Measurements from ENCODE around the gene PADI3.

PADI3 gene, protein sequence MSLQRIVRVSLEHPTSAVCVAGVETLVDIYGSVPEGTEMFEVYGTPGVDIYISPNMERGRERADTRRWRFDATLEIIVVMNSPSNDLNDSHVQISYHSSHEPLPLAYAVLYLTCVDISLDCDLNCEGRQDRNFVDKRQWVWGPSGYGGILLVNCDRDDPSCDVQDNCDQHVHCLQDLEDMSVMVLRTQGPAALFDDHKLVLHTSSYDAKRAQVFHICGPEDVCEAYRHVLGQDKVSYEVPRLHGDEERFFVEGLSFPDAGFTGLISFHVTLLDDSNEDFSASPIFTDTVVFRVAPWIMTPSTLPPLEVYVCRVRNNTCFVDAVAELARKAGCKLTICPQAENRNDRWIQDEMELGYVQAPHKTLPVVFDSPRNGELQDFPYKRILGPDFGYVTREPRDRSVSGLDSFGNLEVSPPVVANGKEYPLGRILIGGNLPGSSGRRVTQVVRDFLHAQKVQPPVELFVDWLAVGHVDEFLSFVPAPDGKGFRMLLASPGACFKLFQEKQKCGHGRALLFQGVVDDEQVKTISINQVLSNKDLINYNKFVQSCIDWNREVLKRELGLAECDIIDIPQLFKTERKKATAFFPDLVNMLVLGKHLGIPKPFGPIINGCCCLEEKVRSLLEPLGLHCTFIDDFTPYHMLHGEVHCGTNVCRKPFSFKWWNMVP

GRCh38 chr1:17248781-17249180 is at the start of gene PADI3:
TSS of gene PADI3 (plus strand) at chr1:17249098. CDS start at chr1:17249138, 40 bp downstream.
- no peak for DNase-seq (ENCODE audit: low read depth in 1 of 2, low spot score in 1 of 2)

DNA sequence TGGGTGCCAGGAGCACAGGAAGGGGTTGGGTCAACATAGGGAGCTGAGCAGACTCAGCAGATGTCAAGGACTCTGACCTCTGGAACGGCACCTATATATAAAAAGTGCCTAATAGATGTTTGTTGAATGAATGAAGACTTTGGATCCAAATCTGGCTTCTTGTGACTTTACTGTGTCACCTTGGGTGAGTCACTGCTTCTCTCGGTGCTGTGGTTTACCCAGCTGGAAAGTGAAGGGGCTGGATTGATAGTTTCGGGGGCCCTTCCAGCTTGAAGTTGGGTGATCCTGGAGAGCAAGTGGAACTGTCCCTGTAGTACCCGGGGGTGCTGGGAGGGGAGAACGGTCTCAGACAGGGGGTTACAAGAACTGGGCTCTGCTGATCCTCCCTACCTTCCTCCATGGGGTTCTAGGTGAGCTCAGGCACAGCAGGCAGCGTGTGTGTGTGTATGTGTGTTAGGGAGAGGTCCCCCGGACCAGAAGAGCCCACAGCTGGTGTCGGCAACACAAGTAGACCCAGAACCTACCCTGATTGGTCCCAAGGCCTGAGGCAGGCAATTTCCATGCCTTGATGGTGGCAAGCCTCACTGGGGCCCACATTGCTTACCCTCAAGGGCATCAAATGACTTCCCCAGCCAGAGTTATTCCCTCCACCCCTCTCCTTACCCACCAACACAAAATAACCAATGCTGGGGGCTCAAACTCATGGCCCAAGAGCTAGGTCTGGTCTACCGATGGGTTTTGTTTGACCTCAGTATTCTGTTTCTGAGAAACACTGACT is 49.4 kb upstream of the PADI3 start:
- DNase-seq (ENCODE audit: low read depth in 1 of 2, low spot score in 1 of 2): no peak

GRCh38 chr1:17200246-17200645 is 48.7 kb upstream of the PADI3 start:
- no peak for DNase-seq (ENCODE audit: low read depth in 1 of 2, low spot score in 1 of 2)

GRCh38 chr1:17200756-17201155 is 48.1 kb upstream of the PADI3 start:
- no peak for DNase-seq (ENCODE audit: low read depth in 1 of 2, low spot score in 1 of 2)

DNA sequence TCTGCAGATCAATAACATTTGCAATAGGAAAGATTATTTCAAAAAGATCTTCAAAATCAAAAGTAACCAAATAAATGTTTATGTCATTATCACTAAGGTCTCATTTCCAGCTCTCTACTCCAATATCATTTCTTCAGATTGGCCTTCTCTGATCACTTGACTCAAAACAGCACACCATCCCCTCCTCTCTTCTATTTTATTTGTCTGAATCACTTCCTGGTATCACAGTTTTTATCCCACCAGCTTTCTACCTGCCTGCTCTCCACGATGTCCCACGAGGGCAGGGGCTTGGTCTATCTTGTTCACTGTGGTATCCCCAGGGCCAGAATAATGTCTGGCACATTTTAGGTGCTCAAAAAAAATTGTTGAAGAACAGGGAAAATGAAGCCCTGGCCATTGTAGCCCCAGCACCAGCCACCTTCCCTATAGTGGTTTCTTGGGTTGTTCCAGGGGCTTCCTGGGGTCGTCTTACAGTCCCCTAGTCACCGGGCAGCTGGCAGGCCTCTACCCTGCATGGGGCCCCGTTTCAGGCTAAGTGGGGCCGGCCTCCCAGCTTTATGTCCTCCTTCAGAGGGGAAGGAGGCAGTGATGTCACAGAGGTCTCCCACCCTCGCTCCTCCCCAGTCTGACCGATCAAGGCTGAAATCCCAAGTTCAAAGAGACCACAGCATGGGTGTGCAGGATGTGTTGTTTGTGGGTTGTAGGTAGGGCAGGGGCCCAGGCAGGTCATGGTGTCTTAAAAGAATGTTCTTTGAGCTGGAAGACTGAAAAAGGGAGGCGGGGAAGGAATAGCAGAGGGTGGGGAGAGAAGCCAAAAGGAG is 47.5 kb upstream of the PADI3 start:
- no peak for DNase-seq (ENCODE audit: low read depth in 1 of 2, low spot score in 1 of 2)

DNA sequence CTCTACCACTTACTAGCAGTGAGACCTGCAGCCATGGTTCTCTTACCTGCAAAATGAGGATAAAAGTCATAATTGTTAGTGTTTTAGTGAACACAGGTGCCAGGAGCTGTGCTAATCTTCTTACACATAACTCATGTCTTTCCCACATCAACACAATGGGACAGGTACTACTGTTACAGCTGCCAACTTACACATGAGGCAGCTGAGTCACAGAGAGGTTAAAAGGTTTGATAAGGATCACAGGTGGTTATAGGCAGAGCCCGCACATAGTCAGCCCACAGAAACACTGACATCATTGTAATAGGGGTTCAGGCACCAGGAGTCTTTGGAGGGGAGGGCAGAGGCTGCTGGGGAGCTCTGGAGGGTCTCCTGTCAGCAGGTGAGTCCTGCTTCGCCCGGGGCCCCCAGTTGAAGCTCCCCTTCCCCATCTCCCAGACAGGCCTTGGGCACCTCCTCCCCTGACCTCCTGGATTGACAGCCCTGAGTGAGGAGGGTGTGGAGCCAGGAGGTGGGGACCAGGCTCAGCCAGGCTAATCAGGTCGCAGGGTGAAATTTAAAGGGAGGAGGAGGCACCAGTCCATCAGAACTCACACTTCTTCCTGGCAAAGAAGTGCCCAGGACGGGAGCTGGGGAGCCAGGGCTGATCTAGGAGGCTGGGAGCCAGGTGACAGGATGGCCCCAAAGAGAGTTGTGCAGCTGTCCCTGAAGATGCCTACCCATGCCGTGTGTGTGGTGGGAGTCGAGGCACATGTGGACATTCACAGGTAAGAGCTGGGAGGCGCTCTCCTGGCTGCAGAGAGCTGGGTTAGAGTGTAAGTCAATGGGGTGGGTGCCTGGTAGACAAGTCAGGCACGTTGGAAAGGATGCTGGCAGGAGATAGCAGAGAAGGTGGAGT is 44.1 kb upstream of the PADI3 start, which contains the start of gene PADI1:
Gene PADI1, plus strand, starts transcription at position 583 of the 895 bp plus-strand sequence. Its CDS starts 90 bp downstream, at position 673.
- DNase-seq (ENCODE audit: low read depth in 1 of 2, low spot score in 1 of 2): no peak

GRCh38 chr1:17205652-17206051 is 43.2 kb upstream of the PADI3 start:
- no peak for DNase-seq (ENCODE audit: low read depth in 1 of 2, low spot score in 1 of 2)

- DNase-seq (ENCODE audit: low read depth in 1 of 2, low spot score in 1 of 2): no peak
These were observed 42.7 kb upstream of the PADI3 start for GRCh38 chr1:17206196-17206595.

DNA sequence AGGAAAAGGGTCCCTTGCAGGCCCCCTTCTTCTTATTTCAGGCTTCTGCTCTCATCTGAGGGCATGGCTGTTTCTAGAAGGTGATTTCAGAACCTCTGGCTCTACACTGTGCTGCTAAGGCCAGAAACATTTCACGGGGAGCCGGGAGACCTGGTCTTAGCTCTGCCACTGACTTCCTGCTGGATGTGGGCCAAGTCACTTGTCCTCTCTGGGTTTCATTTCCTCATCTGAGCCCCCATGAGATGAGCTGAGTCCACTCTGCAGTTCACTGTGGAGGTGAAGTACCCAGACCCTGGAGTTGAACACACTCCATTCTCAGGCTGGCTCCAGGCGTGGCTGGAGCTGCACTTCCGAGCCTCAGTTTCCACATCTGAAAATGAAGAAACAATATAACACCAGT is 41.9 kb upstream of the PADI3 start:
- DNase-seq (ENCODE audit: low read depth in 1 of 2, low spot score in 1 of 2): no peak

DNA sequence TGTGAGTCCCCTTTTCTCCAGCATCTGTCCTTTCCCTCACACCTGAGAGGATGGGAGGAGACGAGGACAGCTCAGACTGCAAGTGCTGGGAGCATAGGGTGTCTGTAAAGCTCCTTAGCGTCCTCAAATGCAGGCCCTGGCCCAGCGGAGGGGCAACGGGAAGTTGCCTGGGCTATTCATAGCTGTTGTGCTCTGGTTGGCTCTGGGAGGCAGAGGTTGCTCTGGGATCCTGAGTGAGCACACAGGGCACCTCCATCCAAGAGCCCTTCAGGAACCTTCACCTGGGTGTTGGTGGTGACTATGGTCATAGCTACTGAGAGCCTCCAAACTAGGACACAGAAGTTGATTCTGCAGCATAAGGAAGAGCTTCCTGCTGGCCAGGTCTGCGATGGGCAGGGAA is 41.4 kb upstream of the PADI3 start:
- no peak for DNase-seq (ENCODE audit: low read depth in 1 of 2, low spot score in 1 of 2)

GRCh38 chr1:17207966-17208418 is 40.9 kb upstream of the PADI3 start:
- no peak for DNase-seq (ENCODE audit: low read depth in 1 of 2, low spot score in 1 of 2)

- no peak for DNase-seq (ENCODE audit: low read depth in 1 of 2, low spot score in 1 of 2)
These were observed 40.4 kb upstream of the PADI3 start for GRCh38 chr1:17208546-17208945.

DNA sequence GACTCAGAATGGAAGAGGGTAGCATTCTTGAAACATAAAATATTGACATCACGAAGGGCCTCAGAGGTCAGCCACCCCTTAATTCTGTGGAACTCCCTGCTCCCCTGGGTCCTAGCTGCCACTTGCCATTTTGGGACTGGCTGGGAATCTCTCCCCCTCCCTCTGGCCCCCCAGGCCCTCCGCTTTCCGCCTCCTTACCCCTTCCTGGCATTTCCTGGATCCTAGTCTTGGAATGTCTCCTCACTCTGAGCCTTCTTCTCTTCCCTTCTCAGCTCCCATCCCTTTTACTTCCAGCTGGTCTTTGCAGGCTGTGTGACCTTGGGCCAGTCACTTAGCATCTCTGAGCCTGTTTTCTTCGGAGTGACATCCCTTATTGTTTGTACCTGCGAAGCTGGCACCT is 39.5 kb upstream of the PADI3 start:
- no peak for DNase-seq (ENCODE audit: low read depth in 1 of 2, low spot score in 1 of 2)

DNA sequence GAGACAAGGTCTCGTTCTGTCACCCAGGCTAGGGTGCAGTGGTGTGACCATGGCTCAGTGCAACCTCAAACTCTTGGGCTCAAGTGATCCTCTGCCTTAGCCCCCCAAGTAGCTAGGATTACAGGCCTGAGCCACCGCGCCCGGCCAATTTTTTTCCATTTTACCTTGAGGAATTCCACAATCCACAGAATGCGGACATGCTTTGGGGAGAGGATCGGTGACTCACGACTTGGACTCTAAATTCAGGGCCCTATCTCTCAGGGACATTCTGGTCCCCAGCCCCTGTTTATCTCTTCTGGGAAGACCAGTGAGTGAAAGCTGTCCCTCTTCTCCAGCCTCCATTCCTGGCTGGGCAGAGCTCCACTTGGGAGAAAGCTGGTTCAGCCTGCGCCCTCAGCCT is 38.7 kb upstream of the PADI3 start:
- DNase-seq (ENCODE audit: low read depth in 1 of 2, low spot score in 1 of 2): no peak

DNA sequence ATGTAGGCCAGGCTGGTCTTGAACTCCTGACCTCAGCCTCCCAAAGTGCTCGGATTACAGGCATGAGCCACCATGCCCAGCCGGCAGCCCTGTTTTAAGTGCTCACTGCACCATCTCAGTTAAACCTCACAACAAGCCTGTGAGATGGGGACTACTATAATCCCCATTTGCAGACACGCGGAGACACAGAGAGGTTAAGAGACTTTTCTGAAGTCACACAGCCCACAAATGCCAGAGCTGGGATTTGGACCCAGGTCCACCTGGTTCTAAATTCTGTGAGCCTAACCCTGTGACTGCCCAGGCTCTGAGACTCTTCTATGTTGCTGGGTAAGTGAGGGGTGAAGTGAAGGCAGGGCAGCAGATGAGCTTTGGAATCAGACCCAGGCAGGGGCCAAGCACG is 37.5 kb upstream of the PADI3 start:
- DNase-seq (ENCODE audit: low read depth in 1 of 2, low spot score in 1 of 2): no peak

DNA sequence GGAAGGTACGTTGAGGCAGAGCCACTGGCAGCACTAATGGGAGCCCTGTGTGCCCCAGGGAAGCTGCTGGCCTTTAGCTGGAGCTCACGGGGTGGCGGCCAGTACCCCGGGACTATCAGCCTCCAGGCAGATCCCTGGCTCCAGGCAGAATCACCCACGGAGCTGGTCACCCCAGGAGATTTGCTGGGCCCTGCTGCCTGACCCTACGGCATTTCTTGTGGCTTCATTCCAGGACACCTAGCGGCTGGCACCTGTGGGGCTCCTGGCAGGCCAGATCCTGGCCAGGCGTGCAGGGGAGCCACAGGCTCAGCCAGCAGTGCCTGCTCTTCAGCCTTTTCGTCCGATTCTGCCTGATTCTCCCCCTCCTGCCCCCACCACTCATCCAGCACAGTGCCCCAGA is 36.9 kb upstream of the PADI3 start:
- no peak for DNase-seq (ENCODE audit: low read depth in 1 of 2, low spot score in 1 of 2)

DNA sequence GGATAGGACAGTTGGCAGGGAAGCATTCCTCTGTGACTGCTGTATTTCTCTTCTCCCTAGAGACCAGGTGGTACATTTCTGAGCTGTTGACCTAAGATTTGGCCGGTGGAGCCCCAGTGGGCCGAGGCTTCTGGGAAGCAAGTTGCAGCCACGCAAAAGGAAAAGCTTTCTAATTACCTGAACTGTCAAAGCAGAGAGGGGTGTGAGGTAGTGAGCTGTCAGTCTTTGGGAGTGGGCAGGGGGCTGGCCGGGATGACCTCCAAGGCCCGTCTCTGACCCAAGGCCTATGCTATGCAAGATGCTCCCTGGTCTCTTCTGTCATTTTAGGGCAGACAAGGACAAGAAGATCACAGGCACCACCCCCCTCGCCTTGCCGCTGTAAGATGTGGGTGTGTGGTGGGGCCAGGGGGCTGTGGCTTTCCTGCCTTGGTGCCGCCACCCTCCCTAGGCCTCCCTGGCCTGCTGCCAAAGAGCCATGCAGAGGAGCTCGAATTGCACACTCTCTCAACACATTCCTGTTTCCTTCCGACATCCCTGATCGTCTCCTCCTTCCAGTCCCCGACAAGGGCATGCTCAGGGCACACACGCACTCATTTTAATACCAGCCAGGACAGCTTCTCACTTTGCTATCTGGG is 36.3 kb upstream of the PADI3 start:
- peak; percentile 9 to 52 for DNase-seq (ENCODE audit: low read depth in 1 of 2, low spot score in 1 of 2)

DNA sequence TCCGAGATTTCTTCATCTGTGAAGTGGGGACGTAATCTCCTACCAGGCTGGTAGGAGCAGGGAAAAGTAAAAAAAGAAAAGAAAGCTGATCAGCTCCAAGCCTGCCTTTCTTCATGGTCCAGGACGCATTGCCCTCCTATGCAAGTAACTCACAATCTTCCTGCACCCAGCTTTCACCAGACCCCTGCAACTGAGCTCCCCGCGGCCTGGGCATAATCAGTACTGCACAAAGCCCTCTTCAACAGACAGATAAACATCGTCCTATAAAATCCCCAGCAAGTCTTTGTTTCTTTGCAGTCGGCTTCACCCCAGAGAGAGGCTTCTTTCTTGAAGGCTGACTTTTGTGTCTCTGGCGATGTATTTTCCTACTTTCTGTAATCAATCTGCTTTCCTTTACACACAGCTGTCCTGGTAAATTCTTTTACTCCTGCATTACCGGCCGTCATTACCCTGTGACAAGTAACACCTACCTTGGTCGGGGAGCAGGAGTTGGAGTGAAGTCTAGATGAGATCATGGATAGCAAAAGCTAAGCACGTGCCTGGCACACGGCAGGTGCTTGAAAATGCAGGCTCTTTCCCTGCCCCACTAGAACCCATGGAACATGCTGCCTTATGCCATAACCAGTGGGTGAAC is 35.6 kb upstream of the PADI3 start:
- no peak for DNase-seq (ENCODE audit: low read depth in 1 of 2, low spot score in 1 of 2)

- no peak for DNase-seq (ENCODE audit: low read depth in 1 of 2, low spot score in 1 of 2)
These were observed 35.1 kb upstream of the PADI3 start for GRCh38 chr1:17213782-17214148.
